Lower lobe of right lung (tissue), 2 donors: ENCODE measurements around the gene SPAG8. TPM values are rescaled to one million over a fixed set of nuclear protein-coding genes. Genes with fewer than 3 reads are reported as not detected.

Source experiments
- ATAC-seq, 2 donors: fragments of 200-7000 bp; cut with Tn5 transposase; one replicate each; pipeline ENCODE4 v1.9.1; 2020 to 2022; ENCODE audit warnings: mild to moderate bottlenecking in 2 of 2, moderate library complexity in 2 of 2
- DNase-seq: peaks from one replicate; pipeline ENCODE4 v3.0.0-alpha.2; 2020
- H3K27ac ChIP-seq: fragments of 200-600 bp; one replicate; pipeline ENCODE4 v1.8.0; 2022
- H3K27me3 ChIP-seq: fragments of 200-600 bp; one replicate; pipeline ENCODE4 v1.8.0; 2022; ENCODE audit warnings: low read depth
- H3K36me3 ChIP-seq: fragments of 200-600 bp; one replicate; pipeline ENCODE4 v1.8.0; 2022; ENCODE audit warnings: mild to moderate bottlenecking
- H3K4me1 ChIP-seq: fragments of 200-600 bp; one replicate; pipeline ENCODE4 v1.8.0; 2022
- H3K4me3 ChIP-seq: fragments of 200-600 bp; one replicate; pipeline ENCODE4 v1.8.0; 2022; ENCODE audit warnings: mild to moderate bottlenecking
- H3K9me3 ChIP-seq: fragments of 200-600 bp; one replicate; pipeline ENCODE4 v1.8.0; 2022
- intact Hi-C: fragments of 100-400 bp; cut with DNase I; formaldehyde crosslinking; loops from one replicate; pipeline ENCODE4 v1.11.0; 2022
- total RNA-seq: library from RNA; stranded (reverse); fragmentation: NEBNext Ultra II Directional; extraction: Animal tissue kit (Norgen Biotek cat#: 25700); gene quantifications from one replicate; pipeline ENCODE4 v1.2.1, GENCODE V29; 2021
- TF ChIP-seq, protein P1 (sequence below): fragments of 200-600 bp; IDR thresholded peaks from one replicate; pipeline ENCODE4 v1.8.0; 2022; ENCODE audit warnings: antibody characterized with exemption, mild to moderate bottlenecking
- donor health status: DM: no; HTN: yes; CAD: no; lungs with severe emphysema.

SPAG8 gene
- total RNA-seq, 1 donor from 2014 or later: 13.3 TPM

DNA sequence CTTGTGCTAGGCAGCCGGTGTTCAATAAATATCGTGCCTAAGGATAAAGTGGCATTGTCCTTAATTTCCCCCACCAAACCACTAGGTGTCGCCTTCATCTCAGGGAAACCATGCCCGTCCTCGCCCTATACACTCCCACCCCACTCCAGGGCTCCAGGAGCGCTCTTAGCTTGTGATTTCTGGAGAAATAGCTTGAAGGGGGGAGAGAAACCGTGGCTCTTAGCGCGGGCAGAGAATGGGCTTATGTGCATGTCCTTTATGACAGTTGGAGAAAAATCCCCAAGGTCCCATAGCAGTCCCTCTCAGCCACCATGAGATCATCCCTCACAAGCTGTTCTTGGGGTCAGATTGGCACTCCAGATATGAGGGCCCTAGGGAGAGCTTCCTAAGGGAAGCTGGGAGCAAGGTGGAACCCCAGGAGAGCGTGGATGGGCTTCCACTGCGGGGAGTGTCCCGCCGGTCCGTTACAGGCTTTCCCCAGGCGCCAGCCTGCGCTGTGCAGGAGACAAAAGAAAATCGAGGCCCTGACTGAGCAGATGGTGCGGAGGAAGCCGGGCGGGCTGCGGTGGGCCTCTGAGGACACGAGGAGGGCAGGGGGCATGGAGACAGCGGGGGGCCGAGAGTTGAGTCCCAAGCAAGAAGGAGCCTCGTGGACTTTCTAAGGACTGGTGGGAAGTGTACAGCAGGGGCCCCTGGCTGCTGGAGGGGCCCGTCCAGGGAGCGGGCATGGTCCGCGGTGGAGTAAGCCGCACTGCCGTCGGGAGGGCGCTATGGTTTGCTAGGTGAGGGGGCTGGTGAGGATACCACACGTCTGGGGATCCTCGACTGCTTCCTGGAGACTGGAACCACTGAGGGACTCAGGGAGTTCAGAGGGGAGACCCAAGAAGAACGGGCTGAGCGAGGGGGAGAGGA is 21.4 kb downstream of the SPAG8 start:
- peaks cover 10% of the 10 kb centered on the region for H3K36me3 ChIP-seq
- intact Hi-C loops: no loop called here

DNA sequence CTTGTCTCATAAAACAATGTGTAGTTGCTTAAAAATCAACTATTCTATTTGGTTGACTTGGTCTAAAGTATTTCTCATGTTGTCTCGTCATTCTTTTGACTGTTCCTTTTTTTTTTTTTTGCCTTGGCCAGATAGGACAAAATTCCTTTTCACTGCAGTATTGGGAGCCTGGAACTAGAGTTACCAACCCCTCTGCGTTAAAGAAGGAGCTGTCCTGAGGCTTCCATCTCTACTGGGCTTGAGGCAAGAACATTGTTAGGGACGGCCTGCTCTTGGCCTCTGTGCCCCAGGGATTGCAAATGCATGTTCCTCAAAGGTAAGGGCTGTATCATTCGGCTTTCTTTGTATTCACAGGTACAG is 22.1 kb downstream of the SPAG8 start:
- Histone ChIP-seq H3K27ac (no peak overlapping the region), H3K4me3 (no peak overlapping the region), H3K36me3 (peaks cover 12% of the 10 kb centered on the region), H3K9me3 (no peaks in the 10 kb centered on the region), H3K27me3 (no peaks in the 10 kb centered on the region), H3K4me1 (peaks cover 35% of the 10 kb centered on the region)
- TF ChIP-seq, protein P1, sequence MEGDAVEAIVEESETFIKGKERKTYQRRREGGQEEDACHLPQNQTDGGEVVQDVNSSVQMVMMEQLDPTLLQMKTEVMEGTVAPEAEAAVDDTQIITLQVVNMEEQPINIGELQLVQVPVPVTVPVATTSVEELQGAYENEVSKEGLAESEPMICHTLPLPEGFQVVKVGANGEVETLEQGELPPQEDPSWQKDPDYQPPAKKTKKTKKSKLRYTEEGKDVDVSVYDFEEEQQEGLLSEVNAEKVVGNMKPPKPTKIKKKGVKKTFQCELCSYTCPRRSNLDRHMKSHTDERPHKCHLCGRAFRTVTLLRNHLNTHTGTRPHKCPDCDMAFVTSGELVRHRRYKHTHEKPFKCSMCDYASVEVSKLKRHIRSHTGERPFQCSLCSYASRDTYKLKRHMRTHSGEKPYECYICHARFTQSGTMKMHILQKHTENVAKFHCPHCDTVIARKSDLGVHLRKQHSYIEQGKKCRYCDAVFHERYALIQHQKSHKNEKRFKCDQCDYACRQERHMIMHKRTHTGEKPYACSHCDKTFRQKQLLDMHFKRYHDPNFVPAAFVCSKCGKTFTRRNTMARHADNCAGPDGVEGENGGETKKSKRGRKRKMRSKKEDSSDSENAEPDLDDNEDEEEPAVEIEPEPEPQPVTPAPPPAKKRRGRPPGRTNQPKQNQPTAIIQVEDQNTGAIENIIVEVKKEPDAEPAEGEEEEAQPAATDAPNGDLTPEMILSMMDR: no peak
- ATAC-seq (no peak), DNase-seq (no peak)
- intact Hi-C loops: no loop called here

More for the DNA sequence above, 21.4 kb downstream of the SPAG8 start:
- Histone ChIP-seq H3K4me3 (peak overlapping the region; percentile 58), H3K27me3 (no peaks in the 10 kb centered on the region), H3K27ac (peak overlapping the region; percentile 74), H3K9me3 (no peaks in the 10 kb centered on the region), H3K4me1 (peaks cover 39% of the 10 kb centered on the region)
- ATAC-seq: peak; percentile 92
- peak; percentile 63 for DNase-seq
- TF ChIP-seq, protein P1: peak; percentile 81

DNA sequence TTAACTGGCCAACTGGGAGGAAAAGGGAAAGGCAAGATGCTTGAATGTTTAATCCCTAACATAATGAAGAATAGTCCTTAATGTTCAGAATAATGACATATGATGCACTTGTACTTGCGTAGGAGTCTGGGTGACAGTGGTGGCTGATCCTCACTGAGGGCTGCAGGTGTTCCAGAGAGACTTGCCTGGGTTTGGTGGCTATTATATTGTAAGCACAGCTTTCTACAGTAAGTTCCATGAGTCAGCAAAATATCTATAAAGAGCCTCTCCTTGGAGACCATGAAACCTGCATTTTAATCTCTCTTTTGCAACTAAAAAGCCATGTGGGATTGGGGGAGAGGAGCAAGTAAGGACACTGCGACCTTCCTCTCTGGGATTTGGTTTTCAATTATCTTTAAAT is 22.5 kb downstream of the SPAG8 start:
- Histone ChIP-seq H3K4me3 (no peak overlapping the region), H3K36me3 (peaks cover 12% of the 10 kb centered on the region), H3K27me3 (no peaks in the 10 kb centered on the region), H3K9me3 (no peaks in the 10 kb centered on the region), H3K4me1 (peaks cover 30% of the 10 kb centered on the region), H3K27ac (no peak overlapping the region)
- intact Hi-C loops: no loop called here
- ATAC-seq: no peak
- no peak for DNase-seq
- TF ChIP-seq, protein P1: no peak

DNA sequence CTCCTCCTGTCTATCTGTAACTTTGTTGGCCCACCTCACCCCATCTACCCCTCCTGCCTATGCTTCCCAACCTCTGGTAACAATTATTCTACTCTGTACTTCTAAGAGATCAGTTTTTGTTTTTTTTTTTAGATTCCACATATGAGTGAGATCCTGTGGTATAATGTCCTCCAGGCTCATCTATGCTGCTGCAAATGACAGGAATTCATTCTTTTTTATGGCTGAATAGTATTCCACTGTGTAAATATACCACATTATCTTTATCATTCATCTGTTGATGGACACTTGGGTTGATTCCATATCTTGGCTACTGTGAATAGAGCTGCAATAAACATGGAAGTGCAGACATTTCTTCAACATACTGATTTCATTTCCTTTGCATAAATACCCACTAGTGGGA is 28.6 kb downstream of the SPAG8 start:
- Histone ChIP-seq H3K4me3 (no peak overlapping the region), H3K4me1 (no peaks in the 10 kb centered on the region), H3K27me3 (no peaks in the 10 kb centered on the region), H3K27ac (no peak overlapping the region), H3K36me3 (peaks cover 12% of the 10 kb centered on the region), H3K9me3 (no peaks in the 10 kb centered on the region)
- DNase-seq (no peak), ATAC-seq (no peak)
- intact Hi-C loops: no loop called here
- TF ChIP-seq, protein P1: no peak

DNA sequence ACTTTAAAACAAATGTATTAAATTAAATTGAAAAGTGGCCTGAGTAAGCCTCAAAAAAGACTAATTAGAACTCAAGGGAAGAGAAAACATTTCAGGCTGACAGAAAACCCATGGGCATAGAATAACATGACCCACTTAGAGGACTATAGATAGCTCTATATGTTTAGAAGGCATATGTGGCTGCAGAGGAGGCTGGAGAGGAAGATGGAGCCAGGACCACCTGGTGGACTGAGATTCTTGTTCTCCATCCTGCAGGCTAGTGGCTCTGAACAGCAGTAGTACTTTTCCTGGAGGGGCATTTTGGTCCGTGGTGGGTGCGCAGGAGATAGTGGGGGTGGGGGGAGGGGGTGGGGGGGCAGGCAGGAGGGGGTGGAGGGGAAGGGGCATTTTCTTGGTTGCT is 31.0 kb downstream of the SPAG8 start:
- H3K4me3 ChIP-seq: no peak overlapping the region
- H3K27ac ChIP-seq: no peak overlapping the region
- H3K27me3 ChIP-seq: no peaks in the 10 kb centered on the region
- DNase-seq (no peak), ATAC-seq (no peak)
- intact Hi-C loops: no loop called here
- H3K36me3 ChIP-seq: peaks cover 7% of the 10 kb centered on the region
- TF ChIP-seq, protein P1: no peak
- peaks cover 1% of the 10 kb centered on the region for H3K4me1 ChIP-seq
- no peaks in the 10 kb centered on the region for H3K9me3 ChIP-seq
